GM12874 (cell line): ENCODE results near the gene GRM4.

Experiments used
- CTCF ChIP-seq: IDR thresholded peaks from 2 replicates; pipeline ENCODE4 v1.5.1; 2011; ENCODE audit warnings: low read depth, mild to moderate bottlenecking, control low read depth, low read length, moderate library complexity; ENCODE audit not compliant: insufficient read depth

GRM4 gene

GRCh38 chr6:33997265-33997664 lies 148.6 kb downstream of the GRM4 start:
- no peak for TF ChIP-seq CTCF

GRCh38 chr6:33996120-33996475 lies 149.8 kb downstream of the GRM4 start:
- no peak for TF ChIP-seq CTCF

GRCh38 chr6:33995309-33996119 lies 150.4 kb downstream of the GRM4 start:
- TF ChIP-seq CTCF: no peak

GRCh38 chr6:33994472-33995308 lies 151.2 kb downstream of the GRM4 start:
- no peak for TF ChIP-seq CTCF

- TF ChIP-seq CTCF: no peak
Observed at GRCh38 chr6:33993653-33994471, 152.0 kb downstream of the GRM4 start.

- no peak for TF ChIP-seq CTCF
Observed at GRCh38 chr6:33993091-33993490, 152.8 kb downstream of the GRM4 start.

GRCh38 chr6:33992191-33992590 lies 153.7 kb downstream of the GRM4 start:
- TF ChIP-seq CTCF: no peak
